GM21528 (cell line): ENCODE results near the gene POLR2I.

ENCODE experiments used
- ATAC-seq: cut with Tn5 transposase; IDR thresholded peaks from one replicate; pipeline ENCODE4 v1.9.1; 2021; ENCODE audit warnings: mild to moderate bottlenecking, moderate library complexity; ENCODE audit not compliant: unreplicated experiment, low FRiP score

POLR2I gene

GRCh38 chr19:36114721-36115452 is at the start of gene POLR2I:
POLR2I (minus strand) TSS chr19:36114875; CDS start chr19:36114856, 19 bp downstream.
- peak; percentile 81 for ATAC-seq

- no peak for ATAC-seq
These were observed 49.1 kb upstream of the POLR2I start for GRCh38 chr19:36163813-36164212.

- no peak for ATAC-seq
These were observed 46.3 kb upstream of the POLR2I start for GRCh38 chr19:36160821-36161596.

GRCh38 chr19:36153126-36153525 is 38.5 kb upstream of the POLR2I start:
- ATAC-seq: no peak

GRCh38 chr19:36152352-36153091 is 37.8 kb upstream of the POLR2I start, which contains the start of gene COX7A1:
COX7A1 (minus strand) TSS chr19:36152447; CDS start chr19:36152407, 40 bp downstream.
- ATAC-seq: no peak

- ATAC-seq: no peak
These were observed 37.3 kb upstream of the POLR2I start for GRCh38 chr19:36152019-36152351.

GRCh38 chr19:36151144-36152018 is 36.7 kb upstream of the POLR2I start:
- no peak for ATAC-seq

- ATAC-seq: no peak
These were observed 35.9 kb upstream of the POLR2I start for GRCh38 chr19:36150586-36150985.

GRCh38 chr19:36149673-36150406 is 35.2 kb upstream of the POLR2I start:
- ATAC-seq: no peak

- ATAC-seq: no peak
These were observed 29.9 kb upstream of the POLR2I start for GRCh38 chr19:36144624-36145023.

GRCh38 chr19:36142496-36142895 is 27.8 kb upstream of the POLR2I start:
- no peak for ATAC-seq

- ATAC-seq: no peak
These were observed 27.4 kb upstream of the POLR2I start for GRCh38 chr19:36142046-36142445.

GRCh38 chr19:36141039-36141927 is 26.6 kb upstream of the POLR2I start:
- ATAC-seq: peak; percentile 41

GRCh38 chr19:36140304-36141038 is 25.8 kb upstream of the POLR2I start:
- ATAC-seq: peak; percentile 1

GRCh38 chr19:36139473-36140303 is 25.0 kb upstream of the POLR2I start, which contains the start of gene CAPNS1:
CAPNS1 (plus strand) TSS chr19:36140066; CDS start chr19:36141012, 946 bp downstream.
- peak; percentile 80 for ATAC-seq

GRCh38 chr19:36139120-36139472 is 24.4 kb upstream of the POLR2I start:
- ATAC-seq: no peak
